Lower leg skin (tissue), 4 donors: ENCODE results near the gene CDC37. TPM values are rescaled to one million over a fixed set of nuclear protein-coding genes. Genes with fewer than 3 reads are reported as not detected.

Experiments
- DNase-seq, 2 donors: peaks; one replicate each; pipeline ENCODE4 v3.0.0-alpha.2; 2019; ENCODE audit warnings: low spot score in 2 of 2
- H3K4me3 ChIP-seq: fragments of 200-600 bp; sonication (generic); 2 replicates; pipeline ENCODE4 v1.5.1; 2017; ENCODE audit warnings: mild to moderate bottlenecking, low read depth; ENCODE audit not compliant: poor library complexity, severe bottlenecking
- POLR2A ChIP-seq, 2 donors: fragments of 450-650 bp; IDR thresholded peaks; one replicate each; pipeline ENCODE4 v1.6.1; 2016 to 2017; ENCODE audit warnings: antibody characterized with exemption in 2 of 2, mild to moderate bottlenecking in 1 of 2, moderate library complexity in 1 of 2
- WGBS, 2 donors: methylation state at CpG; one replicate each; pipeline ENCODE4 v1.1.5; 2018; 5-methylcytosine and 5-hydroxymethylcytosine counted together
- intact Hi-C: fragments of 100-400 bp; cut with DNase I; formaldehyde crosslinking; loops from one replicate; pipeline ENCODE4 v1.15.0; 2023; ENCODE audit warnings: low total_unique reads
- total RNA-seq, 4 donors: library from RNA; depleted of rRNA; stranded (reverse); fragments of >200 nt; gene quantifications; one replicate each; pipeline ENCODE4 v1.1.0, GENCODE V29; 2016
- TF ChIP-seq, protein P1 (sequence below), 3 donors: fragments of 450-650 bp; IDR thresholded peaks; one replicate each; pipeline ENCODE4 v1.5.1; 2016; ENCODE audit warnings: antibody characterized with exemption in 3 of 3, mild to moderate bottlenecking in 3 of 3, moderate library complexity in 2 of 3

CDC37 gene
- total RNA-seq, 4 donors from 2014 or later = 92.8 to 142 (median 120) TPM

DNA sequence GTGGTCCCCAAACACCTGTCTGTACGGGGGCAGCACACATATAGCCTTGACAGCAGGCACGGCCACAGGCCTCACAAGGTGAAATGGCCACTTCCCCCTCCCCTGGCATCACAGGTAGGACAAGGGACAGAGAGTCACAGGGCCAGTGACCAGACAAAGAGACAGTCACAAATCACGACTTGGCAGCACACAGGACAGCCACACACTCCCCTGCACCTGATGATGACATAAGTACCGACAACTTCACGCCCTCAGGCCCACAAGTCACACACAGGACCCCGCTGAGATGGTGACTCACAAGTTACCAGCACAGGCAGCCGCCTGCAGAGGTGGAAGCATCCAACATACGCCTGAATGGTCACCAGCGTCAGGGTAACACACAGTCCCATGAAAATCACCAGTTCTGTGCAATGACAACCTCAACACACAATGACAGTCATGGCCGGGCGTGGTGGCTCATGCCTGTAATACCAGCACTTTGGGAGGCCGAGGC, 39.5 kb downstream of the CDC37 start:
- no peak overlapping the region for H3K4me3 ChIP-seq
- WGBS, 2 donors = 90 to 91% methylated on average over 12 of the region's 12 CpGs

GRCh38 chr19:10362259-10362658, 41.1 kb downstream of the CDC37 start:
- TF ChIP-seq, protein P1, sequence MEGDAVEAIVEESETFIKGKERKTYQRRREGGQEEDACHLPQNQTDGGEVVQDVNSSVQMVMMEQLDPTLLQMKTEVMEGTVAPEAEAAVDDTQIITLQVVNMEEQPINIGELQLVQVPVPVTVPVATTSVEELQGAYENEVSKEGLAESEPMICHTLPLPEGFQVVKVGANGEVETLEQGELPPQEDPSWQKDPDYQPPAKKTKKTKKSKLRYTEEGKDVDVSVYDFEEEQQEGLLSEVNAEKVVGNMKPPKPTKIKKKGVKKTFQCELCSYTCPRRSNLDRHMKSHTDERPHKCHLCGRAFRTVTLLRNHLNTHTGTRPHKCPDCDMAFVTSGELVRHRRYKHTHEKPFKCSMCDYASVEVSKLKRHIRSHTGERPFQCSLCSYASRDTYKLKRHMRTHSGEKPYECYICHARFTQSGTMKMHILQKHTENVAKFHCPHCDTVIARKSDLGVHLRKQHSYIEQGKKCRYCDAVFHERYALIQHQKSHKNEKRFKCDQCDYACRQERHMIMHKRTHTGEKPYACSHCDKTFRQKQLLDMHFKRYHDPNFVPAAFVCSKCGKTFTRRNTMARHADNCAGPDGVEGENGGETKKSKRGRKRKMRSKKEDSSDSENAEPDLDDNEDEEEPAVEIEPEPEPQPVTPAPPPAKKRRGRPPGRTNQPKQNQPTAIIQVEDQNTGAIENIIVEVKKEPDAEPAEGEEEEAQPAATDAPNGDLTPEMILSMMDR (IDR thresholded peaks at IDR 0.05) = no peak
- no peak for TF ChIP-seq POLR2A (IDR thresholded peaks at IDR 0.05)
- no peak overlapping the region for H3K4me3 ChIP-seq
- WGBS, 2 donors = 93 to 95% methylated on average over 12 to 17 of the region's 18 CpGs
- DNase-seq = no peak
- intact Hi-C loops = loop anchor here (2.0 kb wide), 1 partner anchor 29 kb away; no protein-coding TSS in a partner anchor

More for the DNA sequence above, 39.5 kb downstream of the CDC37 start:
- intact Hi-C loops = loop anchor here (2.0 kb wide), 1 partner anchor 27 kb away; no protein-coding TSS in a partner anchor
- no peak for TF ChIP-seq POLR2A (IDR thresholded peaks at IDR 0.05)
- TF ChIP-seq, protein P1 (IDR thresholded peaks at IDR 0.05) = no peak
- no peak for DNase-seq

DNA sequence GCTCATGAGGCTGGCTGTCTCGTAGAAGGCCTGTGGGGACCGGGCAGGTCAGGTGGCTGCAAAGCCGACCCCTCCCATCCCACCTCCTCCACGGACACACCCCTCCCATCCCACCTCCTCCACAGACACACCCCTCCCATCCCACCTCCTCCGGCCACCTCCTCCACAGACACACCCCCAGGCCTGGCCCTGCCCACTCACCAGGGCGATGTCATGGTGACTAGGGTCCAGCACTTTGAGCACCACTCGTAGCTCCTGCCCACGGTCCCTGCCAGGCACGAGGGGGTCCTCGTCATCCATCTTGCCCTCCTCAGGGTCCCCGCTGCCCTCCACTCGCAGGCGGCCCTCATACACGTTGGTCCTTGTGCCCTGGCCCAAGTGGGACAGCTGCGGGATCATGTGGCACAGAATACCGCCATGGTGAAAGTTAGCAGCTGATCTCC, 41.8 kb downstream of the CDC37 start:
- DNase-seq = no peak
- 80 to 85% methylated on average over 14 to 16 of the region's 16 CpGs for WGBS, 2 donors
- TF ChIP-seq POLR2A (IDR thresholded peaks at IDR 0.05) = no peak
- TF ChIP-seq, protein P1 (IDR thresholded peaks at IDR 0.05) = no peak
- H3K4me3 ChIP-seq = no peak overlapping the region
- intact Hi-C loops = loop anchor here (2.0 kb wide), 1 partner anchor 29 kb away; no protein-coding TSS in a partner anchor

- WGBS, 2 donors = 94 to 95% methylated on average over 12 of the region's 12 CpGs
- TF ChIP-seq, protein P1 (IDR thresholded peaks at IDR 0.05) = no peak
- TF ChIP-seq POLR2A (IDR thresholded peaks at IDR 0.05) = no peak
- intact Hi-C loops = no loop called here
- no peak for DNase-seq
- H3K4me3 ChIP-seq = no peak overlapping the region
These were observed 46.9 kb downstream of the CDC37 start for GRCh38 chr19:10356431-10356830.

GRCh38 chr19:10353793-10354391, 49.5 kb downstream of the CDC37 start:
- H3K4me3 ChIP-seq = no peak overlapping the region
- WGBS, 2 donors = 85 to 86% methylated on average over 28 to 32 of the region's 32 CpGs
- DNase-seq = no peak
- TF ChIP-seq, protein P1 (IDR thresholded peaks at IDR 0.05) = no peak
- no peak for TF ChIP-seq POLR2A (IDR thresholded peaks at IDR 0.05)
- intact Hi-C loops = no loop called here
